NCI-H2196 (cell line): Measurements from ENCODE around the gene CCIN.

Experiments
- DNase-seq: peaks from one replicate; lab custom pipeline; 2025; ENCODE audit not compliant: unreplicated experiment; lab: John Stamatoyannopoulos, UW

Gene CCIN

GRCh38 chr9:36189976-36190375, 20.8 kb downstream of the CCIN start:
- no peak for DNase-seq

- peak; percentile 94 for DNase-seq
Observed at GRCh38 chr9:36190388-36191289, 21.5 kb downstream of the CCIN start, which contains the start of gene CLTA. CLTA (plus strand) TSS chr9:36190921; CDS start chr9:36191057, 136 bp downstream.

- no peak for DNase-seq
Observed at GRCh38 chr9:36191290-36191645, 22.1 kb downstream of the CCIN start.

GRCh38 chr9:36191686-36192085, 22.5 kb downstream of the CCIN start:
- no peak for DNase-seq

DNA sequence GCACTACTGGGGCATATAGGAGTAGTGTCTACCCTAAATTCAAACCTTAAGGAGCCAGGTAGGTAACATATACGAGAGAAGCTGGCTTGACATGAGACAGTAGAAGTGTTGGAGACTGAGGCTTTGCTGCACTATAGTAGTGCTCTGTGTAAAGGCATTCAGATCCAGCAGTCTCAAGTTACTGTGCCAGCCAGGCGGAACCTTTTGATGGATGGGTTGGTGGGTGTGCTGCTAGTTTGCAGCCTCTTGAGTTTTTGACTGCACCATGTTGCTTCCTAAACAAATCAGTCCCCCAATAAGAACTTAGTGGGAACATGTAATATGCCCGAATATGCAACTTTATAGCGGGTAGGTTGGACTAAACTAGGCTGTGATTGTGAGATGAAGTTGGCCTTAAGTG, 23.0 kb downstream of the CCIN start:
- DNase-seq: no peak

GRCh38 chr9:36193023-36193422, 23.8 kb downstream of the CCIN start:
- no peak for DNase-seq

DNA sequence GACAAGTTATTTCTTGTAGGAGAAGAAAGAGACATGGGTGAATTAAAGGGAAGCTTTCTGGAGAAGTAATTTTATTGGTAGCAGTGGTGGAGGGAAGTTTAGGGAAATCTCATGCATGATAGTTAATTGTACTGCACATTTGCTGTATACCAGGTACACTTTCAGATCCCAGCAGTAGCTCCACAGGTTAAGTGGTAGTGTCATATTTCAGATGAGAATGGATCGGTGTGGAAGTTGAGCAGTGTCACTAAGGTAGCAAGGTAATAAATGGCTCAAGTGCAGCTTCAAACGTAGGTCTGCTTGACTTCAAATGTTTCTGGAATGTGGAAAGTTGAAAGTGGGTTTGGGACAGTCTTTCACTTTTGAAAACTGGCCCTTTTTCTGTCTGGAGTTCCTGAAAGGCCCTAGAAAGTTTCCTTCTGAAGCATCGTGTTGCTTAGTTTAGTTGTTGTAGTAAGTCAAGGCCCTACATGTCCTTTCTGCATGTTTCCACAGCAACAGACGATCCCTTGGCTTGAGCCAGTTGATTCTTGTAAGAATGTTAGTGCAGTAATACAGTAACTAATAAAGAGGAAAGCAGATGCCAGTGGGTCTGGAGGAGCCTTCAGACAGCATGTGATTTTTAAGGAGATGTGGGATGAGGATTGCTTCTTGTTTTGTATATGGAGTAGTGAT, 25.3 kb downstream of the CCIN start:
- no peak for DNase-seq

DNA sequence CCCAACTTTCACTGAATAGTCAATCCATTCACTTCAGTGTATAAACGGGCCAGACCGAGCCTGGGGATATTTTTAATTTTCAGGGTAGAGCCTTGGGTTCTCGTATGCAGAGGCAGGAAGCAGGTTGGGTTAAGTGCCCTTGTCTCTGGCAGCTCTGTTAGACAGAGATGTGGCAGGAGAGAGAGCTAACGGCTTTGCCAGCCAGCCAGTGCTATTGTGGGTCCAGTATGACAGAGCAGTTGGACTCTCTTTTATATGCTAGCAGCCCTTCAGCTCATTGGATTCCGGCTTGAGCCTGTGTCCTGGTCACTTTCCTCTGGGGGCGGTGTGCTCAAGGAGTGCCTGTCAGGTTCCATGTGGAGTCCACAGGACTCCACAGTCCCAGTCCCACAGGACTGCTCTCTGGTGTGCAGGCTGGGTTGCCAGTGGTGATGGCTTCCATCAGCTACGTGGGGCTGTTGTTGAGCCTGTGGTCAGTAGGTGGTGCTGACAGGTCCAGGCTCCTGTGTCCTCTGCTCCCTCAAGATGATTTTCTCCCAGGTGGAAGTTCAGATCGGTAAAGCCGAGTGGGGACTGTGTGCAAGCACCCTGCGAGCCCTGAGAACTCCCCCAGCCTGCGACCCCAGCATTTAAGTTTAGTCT, 35.8 kb downstream of the CCIN start:
- peak; percentile 8 for DNase-seq

- DNase-seq: no peak
Observed at GRCh38 chr9:36207016-36207415, 37.8 kb downstream of the CCIN start.

- DNase-seq: no peak
Observed at GRCh38 chr9:36207546-36208012, 38.4 kb downstream of the CCIN start.

- no peak for DNase-seq
Observed at GRCh38 chr9:36208521-36209253, 39.5 kb downstream of the CCIN start.

- DNase-seq: no peak
Observed at GRCh38 chr9:36210722-36211121, 41.5 kb downstream of the CCIN start.

- DNase-seq: no peak
Observed at GRCh38 chr9:36211510-36211909, 42.3 kb downstream of the CCIN start.

GRCh38 chr9:36213387-36213786, 44.2 kb downstream of the CCIN start:
- no peak for DNase-seq

DNA sequence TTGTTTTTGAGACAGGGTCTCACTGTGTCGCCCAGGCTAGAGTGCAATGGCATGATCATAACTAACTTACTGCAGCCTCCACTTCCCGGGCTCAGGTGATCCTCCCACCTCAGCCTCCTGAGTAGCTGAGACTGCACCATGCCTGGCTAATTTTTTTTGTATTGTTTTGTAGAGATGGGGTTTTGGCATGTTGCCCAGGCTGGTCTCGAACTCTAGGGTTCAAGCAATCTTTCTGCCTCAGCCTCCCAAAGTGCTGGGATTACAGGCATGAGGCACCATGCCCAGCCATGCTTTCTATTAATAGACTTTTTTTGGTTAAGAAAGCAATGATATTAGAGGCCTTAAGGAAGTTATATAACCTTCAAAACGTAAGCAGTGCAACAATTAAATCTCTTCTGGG, 44.8 kb downstream of the CCIN start:
- no peak for DNase-seq

DNA sequence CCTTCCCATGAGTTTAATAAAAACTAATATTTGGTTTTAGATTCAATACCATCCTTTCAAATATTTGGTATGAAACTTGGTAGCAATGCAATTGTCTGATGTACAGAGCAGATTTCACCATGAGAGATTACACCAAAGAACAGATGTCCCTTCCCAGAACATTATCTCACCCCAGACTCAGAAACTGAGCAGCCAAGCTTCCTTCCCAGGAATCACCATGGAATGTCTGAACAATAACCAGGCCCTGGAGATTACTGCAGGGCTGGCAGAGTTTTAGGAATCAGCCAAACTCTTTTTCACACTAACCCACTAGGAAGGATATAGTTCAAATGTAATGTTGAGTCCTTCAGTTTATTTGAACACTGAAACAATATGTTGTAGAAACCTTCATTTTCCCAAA, 45.4 kb downstream of the CCIN start:
- DNase-seq: no peak

GRCh38 chr9:36217256-36217968, 48.2 kb downstream of the CCIN start:
- DNase-seq: peak; percentile 23

DNA sequence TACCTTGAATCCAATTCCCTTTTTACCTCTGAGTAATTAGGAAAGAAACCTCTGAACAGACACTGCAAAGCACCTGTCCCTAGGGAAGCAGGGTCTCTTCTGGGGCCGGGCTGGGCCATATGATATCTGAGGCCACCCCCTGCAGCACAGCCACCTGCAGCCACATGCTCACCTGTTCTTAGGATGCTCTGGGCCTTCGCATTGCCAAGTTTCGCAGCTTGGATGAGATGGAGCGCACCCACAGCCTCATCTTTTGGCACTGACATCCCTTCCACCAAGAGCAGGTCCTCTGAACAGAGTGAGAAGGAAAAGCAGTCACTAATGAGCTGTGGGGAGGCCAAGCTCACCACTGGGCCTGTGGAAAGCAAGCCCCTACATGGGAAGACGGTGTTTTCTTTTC, 48.8 kb downstream of the CCIN start:
- DNase-seq: no peak

DNA sequence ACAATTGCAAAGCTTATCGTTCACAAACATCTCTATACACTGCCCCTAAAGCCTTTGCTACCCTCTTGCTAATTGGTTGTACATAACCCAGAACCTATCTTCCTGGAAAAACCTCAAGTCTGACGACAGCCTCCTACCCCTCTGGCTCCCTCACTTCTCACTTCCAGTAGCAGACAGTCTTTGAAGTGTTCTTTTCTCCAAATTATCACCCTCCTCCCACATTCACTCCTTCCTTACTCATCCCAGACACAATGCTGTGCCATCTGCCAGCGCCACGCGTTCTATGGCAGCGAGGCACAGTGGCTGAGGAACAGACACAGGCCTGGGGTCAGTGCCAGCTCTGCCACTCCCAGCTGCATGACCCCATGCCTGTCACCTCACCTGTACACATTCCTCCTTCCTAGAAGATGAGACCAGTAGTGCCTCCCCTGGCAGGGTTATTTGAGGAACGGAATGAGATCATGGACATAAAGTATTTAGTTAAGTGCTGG, 49.3 kb downstream of the CCIN start:
- DNase-seq: no peak
